SJSA1 (cell line): ENCODE measurements around the gene SEMA6B. TPM values are rescaled to one million over a fixed set of nuclear protein-coding genes. Genes with fewer than 3 reads are reported as not detected.

Source experiments
- DNase-seq, 2 experiments: peaks; one replicate each; pipeline ENCODE4 v3.0.0-alpha.2; 2015 to 2020; ENCODE audit warnings: low spot score in 2 of 2, low read depth in 1 of 2
- H3K27ac ChIP-seq: fragments of 250-450 bp; sonication (Bioruptor Pico); 2 replicates; pipeline ENCODE4 v1.5.1; 2020; ENCODE audit warnings: mild to moderate bottlenecking, moderate library complexity
- H3K27me3 ChIP-seq: fragments of 250-450 bp; sonication (Bioruptor Pico); replicated peaks from 2 replicates; pipeline ENCODE4 v1.5.1; 2020; ENCODE audit warnings: mild to moderate bottlenecking, moderate library complexity
- H3K36me3 ChIP-seq: fragments of 250-450 bp; sonication (Bioruptor Pico); 2 replicates; pipeline ENCODE4 v1.5.1; 2020; ENCODE audit warnings: mild to moderate bottlenecking
- H3K4me1 ChIP-seq: fragments of 250-450 bp; sonication (Bioruptor Pico); replicated peaks from 2 replicates; pipeline ENCODE4 v1.6.1; 2021; ENCODE audit warnings: mild to moderate bottlenecking
- H3K4me3 ChIP-seq: fragments of 250-450 bp; sonication (Bioruptor Pico); 2 replicates; pipeline ENCODE4 v1.5.1; 2020; ENCODE audit warnings: mild to moderate bottlenecking
- H3K9me3 ChIP-seq: fragments of 250-450 bp; sonication (Bioruptor Pico); replicated peaks from 2 replicates; pipeline ENCODE4 v1.5.1; 2020; ENCODE audit warnings: mild to moderate bottlenecking
- total RNA-seq: library from RNA; depleted of rRNA; stranded (reverse); fragments of >200 nt; shearing (Covaris generic); gene quantifications from 2 replicates; pipeline ENCODE4 v1.2.3, GENCODE V29; 2014; rRNA removed

SEMA6B gene
- total RNA-seq, 1 experiment from 2014 or later = 0.08 TPM

GRCh38 chr19:4494691-4495064 lies 64.8 kb downstream of the SEMA6B start:
- peaks cover 81% of the 10 kb centered on the region for H3K36me3 ChIP-seq
- H3K27ac ChIP-seq = no peak overlapping the region
- no peaks in the 10 kb centered on the region for H3K27me3 ChIP-seq
- no peak for DNase-seq
- H3K9me3 ChIP-seq = no peaks in the 10 kb centered on the region
- no peak overlapping the region for H3K4me3 ChIP-seq
- H3K4me1 ChIP-seq = no peaks in the 10 kb centered on the region

- H3K9me3 ChIP-seq = no peaks in the 10 kb centered on the region
These were observed 65.4 kb downstream of the SEMA6B start for GRCh38 chr19:4493929-4494690.

GRCh38 chr19:4493104-4493928 lies 66.2 kb downstream of the SEMA6B start:
- Histone ChIP-seq H3K27me3 (no peaks in the 10 kb centered on the region), H3K27ac (no peak overlapping the region), H3K4me3 (no peak overlapping the region), H3K4me1 (no peaks in the 10 kb centered on the region), H3K36me3 (peaks cover 83% of the 10 kb centered on the region), H3K9me3 (no peaks in the 10 kb centered on the region)
- no peak for DNase-seq

More at GRCh38 chr19:4493929-4494690, 65.4 kb downstream of the SEMA6B start:
- peaks cover 85% of the 10 kb centered on the region for H3K36me3 ChIP-seq
- DNase-seq = peak in 1 of 2 experiments; percentile 47
- no peak overlapping the region for H3K27ac ChIP-seq
- no peak overlapping the region for H3K4me3 ChIP-seq
- H3K27me3 ChIP-seq = no peaks in the 10 kb centered on the region
- H3K4me1 ChIP-seq = no peaks in the 10 kb centered on the region

Other genes starting within 250 kb of the SEMA6B start
- gene STAP2, start 220.9 kb downstream of the SEMA6B start, total RNA-seq = 1.9 and 3.1 TPM in 2 replicates
- gene MPND, start 216.1 kb downstream of the SEMA6B start, total RNA-seq = 4.6 and 6.5 TPM in 2 replicates
- 60.5 and 79.7 TPM in 2 replicates for gene SH3GL1, start 159.1 kb downstream of the SEMA6B start, total RNA-seq
- 36.4 and 70.3 TPM in 2 replicates for gene CHAF1A, start 157.0 kb downstream of the SEMA6B start, total RNA-seq
- 39.3 and 66.8 TPM in 2 replicates for gene UBXN6, start 101.9 kb downstream of the SEMA6B start, total RNA-seq
- gene HDGFL2, start 87.4 kb downstream of the SEMA6B start, total RNA-seq = 58.7 and 71.4 TPM in 2 replicates
- gene PLIN4, start 41.2 kb downstream of the SEMA6B start, total RNA-seq = not detected in 2 replicates
- gene PLIN5, start 24.5 kb downstream of the SEMA6B start, total RNA-seq = not detected in 2 replicates
- not detected in 2 replicates for gene LRG1, start 19.6 kb downstream of the SEMA6B start, total RNA-seq
- 5.0 and 7.4 TPM in 2 replicates for gene TNFAIP8L1, start 79.8 kb upstream of the SEMA6B start, total RNA-seq
- 214 and 250 TPM in 2 replicates for gene MYDGF, start 110.7 kb upstream of the SEMA6B start, total RNA-seq
- gene DPP9, start 164.2 kb upstream of the SEMA6B start, total RNA-seq = 60.6 and 65.3 TPM in 2 replicates
- 9.4 and 14.4 TPM in 2 replicates for gene FEM1A, start 232.1 kb upstream of the SEMA6B start, total RNA-seq